ENCODE results near the gene BYSL.

GRCh38 chr6:41958022-41958856 lies 36.9 kb downstream of the BYSL start:
- TF ChIP-seq CTCF (IDR thresholded peaks at IDR 0.05; ENCODE audit: poor library complexity) (no peak), EZH2 (IDR thresholded peaks at IDR 0.05; ENCODE audit: borderline replicate concordance) (no peak), EZH2phosphoT487 (IDR thresholded peaks at IDR 0.05; ENCODE audit: low read depth, severe bottlenecking, unreplicated experiment) (no peak)
